GM12801 (cell line): ENCODE results near the gene ENPP1.

Source experiments
- TF ChIP-seq, protein P1 (sequence below): IDR thresholded peaks from one replicate; pipeline ENCODE4 v1.5.1; 2011; ENCODE audit warnings: control low read depth; ENCODE audit not compliant: insufficient read length; ENCODE audit errors: extremely low read depth

The ENPP1 gene

DNA sequence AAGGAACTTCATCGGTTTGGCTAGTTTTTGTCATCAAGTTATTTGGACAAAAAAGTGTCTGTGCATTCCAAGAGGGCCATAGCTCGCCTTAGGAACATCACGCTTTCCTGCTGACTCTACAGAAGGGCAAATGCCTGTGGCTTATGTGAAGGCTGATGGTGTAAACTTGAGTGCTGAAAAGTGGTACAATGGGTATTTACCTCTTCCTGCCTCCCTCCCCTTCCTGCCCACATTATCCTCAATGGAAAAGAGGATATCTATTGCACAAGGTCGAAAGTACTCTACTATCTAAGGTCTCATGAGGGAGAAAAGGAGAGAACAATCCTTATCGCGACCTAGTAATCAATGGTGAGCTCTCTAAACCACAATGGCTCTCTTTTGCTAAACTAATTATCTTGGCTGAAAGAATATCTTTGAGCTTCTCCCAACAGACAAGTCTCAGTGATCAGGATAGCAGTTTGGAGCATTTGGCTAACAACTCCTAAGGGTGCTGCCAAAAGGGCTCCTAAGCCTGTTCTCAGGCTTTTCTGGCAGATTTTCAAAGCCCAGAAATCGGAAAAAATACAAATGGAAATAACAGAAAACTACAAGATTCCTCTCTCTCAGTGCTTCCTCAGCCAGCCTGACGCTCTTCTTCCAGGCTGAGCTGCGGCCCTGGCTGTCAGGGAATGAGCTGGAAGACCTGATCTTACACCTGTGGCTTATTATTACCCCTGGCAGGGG is 42.6 kb upstream of the ENPP1 start:
- TF ChIP-seq, protein P1, sequence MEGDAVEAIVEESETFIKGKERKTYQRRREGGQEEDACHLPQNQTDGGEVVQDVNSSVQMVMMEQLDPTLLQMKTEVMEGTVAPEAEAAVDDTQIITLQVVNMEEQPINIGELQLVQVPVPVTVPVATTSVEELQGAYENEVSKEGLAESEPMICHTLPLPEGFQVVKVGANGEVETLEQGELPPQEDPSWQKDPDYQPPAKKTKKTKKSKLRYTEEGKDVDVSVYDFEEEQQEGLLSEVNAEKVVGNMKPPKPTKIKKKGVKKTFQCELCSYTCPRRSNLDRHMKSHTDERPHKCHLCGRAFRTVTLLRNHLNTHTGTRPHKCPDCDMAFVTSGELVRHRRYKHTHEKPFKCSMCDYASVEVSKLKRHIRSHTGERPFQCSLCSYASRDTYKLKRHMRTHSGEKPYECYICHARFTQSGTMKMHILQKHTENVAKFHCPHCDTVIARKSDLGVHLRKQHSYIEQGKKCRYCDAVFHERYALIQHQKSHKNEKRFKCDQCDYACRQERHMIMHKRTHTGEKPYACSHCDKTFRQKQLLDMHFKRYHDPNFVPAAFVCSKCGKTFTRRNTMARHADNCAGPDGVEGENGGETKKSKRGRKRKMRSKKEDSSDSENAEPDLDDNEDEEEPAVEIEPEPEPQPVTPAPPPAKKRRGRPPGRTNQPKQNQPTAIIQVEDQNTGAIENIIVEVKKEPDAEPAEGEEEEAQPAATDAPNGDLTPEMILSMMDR, result no peak

DNA sequence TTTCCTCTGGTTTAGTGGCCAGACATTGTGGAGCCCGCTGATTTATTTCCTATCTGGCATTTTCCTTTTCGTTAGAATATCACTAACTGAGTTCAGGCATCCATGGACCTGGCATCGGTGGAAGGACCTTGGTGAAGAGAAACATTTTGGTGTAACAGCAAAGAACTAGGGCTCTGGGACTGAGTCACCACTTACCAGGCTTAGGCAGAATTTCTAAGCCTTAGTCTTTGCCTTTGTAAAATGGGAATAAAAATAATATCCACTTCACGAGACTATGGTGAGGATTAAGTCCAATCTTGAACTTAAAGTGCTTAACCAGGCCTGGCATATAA is 42.0 kb upstream of the ENPP1 start:
- TF ChIP-seq, protein P1, result no peak

DNA sequence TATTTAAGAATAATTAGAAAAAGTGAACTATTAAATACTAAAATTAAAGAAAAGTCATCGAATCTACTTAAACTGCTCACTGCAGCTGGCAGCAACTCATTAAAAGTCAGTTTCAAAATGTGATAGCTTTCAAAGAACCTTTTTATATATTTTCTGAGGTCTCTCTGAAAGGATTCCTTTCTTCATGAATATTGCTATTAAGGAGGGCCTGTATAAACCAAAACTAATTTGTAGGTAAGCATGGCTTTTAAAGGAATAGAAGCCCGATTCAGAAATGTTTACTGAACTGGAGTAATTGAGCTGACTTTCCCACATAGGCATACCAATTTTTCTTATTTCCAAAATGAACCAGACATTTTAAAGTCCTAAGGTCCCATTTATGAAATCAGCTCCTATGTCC is 41.2 kb upstream of the ENPP1 start:
- TF ChIP-seq, protein P1, result no peak

DNA sequence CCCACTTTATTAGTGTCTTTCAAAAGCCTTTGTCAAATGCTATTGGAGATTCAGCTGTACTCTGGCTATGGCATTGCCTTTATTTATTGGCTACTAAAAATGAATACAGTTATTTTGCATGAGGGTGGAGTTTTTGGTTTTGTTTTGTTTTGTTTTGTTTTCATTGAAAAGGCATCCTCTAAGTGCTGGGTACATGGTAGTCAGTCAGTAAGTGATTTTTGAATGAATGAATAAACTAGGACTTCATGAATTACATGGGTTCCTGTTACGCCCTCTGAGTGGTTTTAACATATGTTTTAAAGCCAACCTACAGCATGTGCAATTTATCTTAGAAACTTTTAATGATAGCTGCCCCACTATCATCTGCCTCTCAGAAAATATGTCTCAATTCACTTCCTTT is 38.9 kb upstream of the ENPP1 start:
- TF ChIP-seq, protein P1, result no peak

DNA sequence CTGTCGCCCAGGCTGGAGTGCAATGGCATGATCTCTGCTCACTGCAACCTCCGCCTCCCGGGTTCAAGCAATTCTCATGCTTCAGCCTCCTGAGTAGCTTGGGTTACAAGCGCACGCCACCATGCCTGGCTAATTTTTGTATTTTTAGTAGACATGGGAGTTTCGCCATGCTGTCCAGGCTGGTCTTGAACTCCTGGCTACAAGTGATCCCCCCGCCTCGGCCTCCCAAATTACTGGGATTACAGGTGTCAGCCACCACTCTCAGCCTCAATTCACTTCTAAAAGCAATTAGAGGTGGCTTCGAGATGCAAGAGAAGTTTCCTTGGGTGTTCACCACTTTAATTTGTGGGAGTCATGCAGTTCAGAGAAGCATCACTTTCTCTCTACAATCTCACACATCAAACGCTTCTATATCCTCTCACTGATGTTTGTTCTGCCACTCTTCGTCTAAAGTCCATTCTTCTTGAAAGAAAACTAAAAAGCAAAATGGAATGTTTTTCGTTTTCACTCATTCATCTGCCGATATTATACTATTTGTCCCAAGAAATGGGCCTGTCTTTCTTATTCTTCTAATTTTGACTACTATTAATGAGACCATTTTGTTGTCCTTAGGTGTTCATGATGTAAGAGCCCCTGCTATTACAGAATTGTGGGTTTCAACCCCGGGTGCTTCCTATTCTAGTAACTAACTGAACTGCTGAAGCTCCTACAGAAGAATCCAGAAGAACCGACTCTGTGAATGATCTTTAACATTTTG is 38.3 kb upstream of the ENPP1 start:
- TF ChIP-seq, protein P1, result no peak

DNA sequence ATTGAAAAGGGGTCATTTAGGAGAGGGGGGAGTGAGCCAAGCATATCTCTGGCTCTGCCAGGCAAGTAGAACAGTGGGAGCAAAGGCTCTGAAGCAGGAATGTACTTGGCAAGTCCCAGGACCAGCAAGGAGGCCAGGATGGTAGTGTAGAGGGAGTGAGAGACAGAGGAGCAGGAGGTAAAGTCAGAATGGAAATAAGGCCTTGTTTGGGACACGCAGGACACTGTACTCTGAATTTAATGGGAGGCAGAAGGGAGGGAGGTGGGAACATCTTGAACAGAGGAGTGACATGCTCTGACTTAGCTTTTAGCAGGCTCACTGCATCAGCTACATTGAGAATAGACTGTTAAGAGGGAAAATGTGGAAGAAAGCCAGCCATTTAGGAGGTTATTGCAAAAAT is 37.0 kb upstream of the ENPP1 start:
- TF ChIP-seq, protein P1, result no peak

DNA sequence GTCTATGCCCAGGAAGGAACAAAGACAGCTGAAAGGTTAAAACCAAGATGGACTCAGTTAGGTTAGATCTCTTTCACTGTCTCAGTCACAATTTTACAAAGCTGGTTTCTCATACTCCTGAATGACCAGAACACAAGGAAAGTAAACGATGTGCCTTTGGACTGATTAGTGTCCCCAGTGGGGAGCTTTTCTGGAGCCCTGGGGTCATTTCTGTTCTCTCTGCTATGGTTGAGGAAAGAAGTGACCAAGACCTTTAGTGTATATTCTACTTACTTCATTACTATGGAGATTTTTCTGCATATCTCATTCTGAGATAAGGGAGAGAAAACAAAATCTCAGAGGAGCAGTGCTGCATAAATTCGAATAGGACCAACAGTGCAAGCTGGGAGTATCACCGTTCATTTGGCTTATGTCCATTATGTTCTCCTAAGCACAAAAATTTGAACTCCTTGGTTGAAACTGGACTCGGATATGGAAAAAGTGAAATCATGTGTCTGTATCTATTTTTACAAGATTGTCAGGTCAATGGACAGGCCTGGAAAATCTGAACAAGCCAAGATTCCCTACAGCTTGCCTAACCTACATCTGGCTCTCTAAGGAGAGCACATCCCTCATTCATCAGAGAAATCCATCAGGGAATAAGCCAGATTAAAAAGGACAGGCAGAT is 34.4 kb upstream of the ENPP1 start:
- TF ChIP-seq, protein P1, result no peak
